ENCODE results near the gene EDEM2. TPM values are rescaled to one million over a fixed set of nuclear protein-coding genes. Genes with fewer than 3 reads are reported as not detected.

The EDEM2 gene
- total and polyA plus RNA-seq, 2 of the 13 experiments (the other 11 are each of a cell fraction or from before 2014, with no cell fraction given), result 33.1 to 46.9 TPM

- no peak for TF ChIP-seq ELK4 (CRISPR knock-in tag; IDR thresholded peaks at IDR 0.05; ENCODE audit: borderline replicate concordance)
- peak; percentile 98 for TF ChIP-seq ZNF333 (CRISPR knock-in tag; IDR thresholded peaks at IDR 0.05; ENCODE audit: borderline replicate concordance)
- TF ChIP-seq ZNF354B (CRISPR knock-in tag; IDR thresholded peaks at IDR 0.05), result peak; percentile 93
- TF ChIP-seq SIN3A (IDR thresholded peaks at IDR 0.05; ENCODE audit: borderline replicate concordance, low read depth, low read length), result peak; percentile 96
- TF ChIP-seq DPF2 (CRISPR knock-in tag; IDR thresholded peaks at IDR 0.05; ENCODE audit: borderline replicate concordance, low read depth), result peak; percentile 41; the same call in 1 of the 2 replicates
- peak; percentile 98 for TF ChIP-seq KDM2A (CRISPR knock-in tag; IDR thresholded peaks at IDR 0.05; ENCODE audit: borderline replicate concordance, low read depth)
- TF ChIP-seq ZNF253 (CRISPR knock-in tag; IDR thresholded peaks at IDR 0.05; ENCODE audit: borderline replicate concordance), result peak; percentile 22
- TF ChIP-seq NCOA5 (CRISPR knock-in tag; IDR thresholded peaks at IDR 0.05), result no peak
- TF ChIP-seq ATF3 (CRISPR knock-in tag; IDR thresholded peaks at IDR 0.05), result peak; percentile 19; the same call in 1 of the 2 replicates
- peak; percentile 71 for TF ChIP-seq ZNF18 (CRISPR knock-in tag; IDR thresholded peaks at IDR 0.05; ENCODE audit: insufficient replicate concordance)
- peak; percentile 91; the same call in 1 of the 2 replicates for TF ChIP-seq NKX3-1 (CRISPR knock-in tag; IDR thresholded peaks at IDR 0.05)
- 0 out of 2 replicates have a peak, but pooled peaks have one; percentile 46 for TF ChIP-seq ZSCAN30 (CRISPR knock-in tag; IDR thresholded peaks at IDR 0.05)
- TF ChIP-seq YY1 (IDR thresholded peaks at IDR 0.05; ENCODE audit: insufficient read depth, insufficient replicate concordance, low read depth, low read length), result peak; percentile 97
- TF ChIP-seq HNRNPUL1 (IDR thresholded peaks at IDR 0.05; ENCODE audit: low read depth, low read length), result 0 out of 2 replicates have a peak, but pooled peaks have one; percentile 91
- TF ChIP-seq ZNF639 (CRISPR knock-in tag; conservative IDR thresholded peaks at IDR 0.05), result peak; percentile 89
- peak; percentile 92 for TF ChIP-seq UBTF (CRISPR knock-in tag; IDR thresholded peaks at IDR 0.05)
- no peak for TF ChIP-seq ZNF496 (CRISPR knock-in tag; IDR thresholded peaks at IDR 0.05; ENCODE audit: insufficient replicate concordance)
- no peak; the same call in 1 of the 2 replicates for TF ChIP-seq E2F5 (CRISPR knock-in tag; conservative IDR thresholded peaks at IDR 0.05)
- TF ChIP-seq ARID2 (CRISPR knock-in tag; IDR thresholded peaks at IDR 0.05; ENCODE audit: borderline replicate concordance), result peak; percentile 100
- peak; percentile 67 for TF ChIP-seq ZNF749 (CRISPR knock-in tag; IDR thresholded peaks at IDR 0.05; ENCODE audit: borderline replicate concordance)
Measured at GRCh38 chr20:35092524-35093266, 54.4 kb downstream of the EDEM2 start, which contains the start of gene TRPC4AP (continued).

All from HepG2 (cell line).